DMS53 treated with DMSO at 0.1 percent for 48 hours (cell line): ENCODE data around the gene RUVBL1.

Experiments
- DNase-seq: peaks from one replicate; lab custom pipeline; 2025; ENCODE audit not compliant: unreplicated experiment; lab: John Stamatoyannopoulos, UW

Gene RUVBL1

GRCh38 chr3:128070898-128071591 lies 52.6 kb downstream of the RUVBL1 start:
- DNase-seq, result no peak

- DNase-seq, result no peak
Observed at GRCh38 chr3:128069271-128069670, 54.3 kb downstream of the RUVBL1 start.

GRCh38 chr3:128068156-128068620 lies 55.4 kb downstream of the RUVBL1 start:
- peak; percentile 1 for DNase-seq

GRCh38 chr3:128067489-128067888 lies 56.1 kb downstream of the RUVBL1 start:
- DNase-seq, result no peak

GRCh38 chr3:128066676-128067075 lies 56.9 kb downstream of the RUVBL1 start:
- no peak for DNase-seq

GRCh38 chr3:128066114-128066513 lies 57.5 kb downstream of the RUVBL1 start:
- DNase-seq, result no peak

GRCh38 chr3:128064962-128065361 lies 58.6 kb downstream of the RUVBL1 start:
- DNase-seq, result no peak

- DNase-seq, result no peak
Observed at GRCh38 chr3:128063865-128064264, 59.7 kb downstream of the RUVBL1 start.

GRCh38 chr3:128062033-128062745 lies 61.4 kb downstream of the RUVBL1 start:
- no peak for DNase-seq

- no peak for DNase-seq
Observed at GRCh38 chr3:128060473-128061381, 62.9 kb downstream of the RUVBL1 start.

GRCh38 chr3:128056258-128056657 lies 67.4 kb downstream of the RUVBL1 start:
- DNase-seq, result no peak

- no peak for DNase-seq
Observed at GRCh38 chr3:128054367-128054766, 69.2 kb downstream of the RUVBL1 start.

- DNase-seq, result no peak
Observed at GRCh38 chr3:128053614-128054013, 70.0 kb downstream of the RUVBL1 start.

GRCh38 chr3:128052595-128053351 lies 70.8 kb downstream of the RUVBL1 start:
- no peak for DNase-seq

- peak; percentile 75 for DNase-seq
Observed at GRCh38 chr3:128051837-128052594, 71.6 kb downstream of the RUVBL1 start, which contains the start of gene SEC61A1. TSS of gene SEC61A1 (plus strand) at chr3:128052437. CDS start at chr3:128052553, 116 bp downstream.

GRCh38 chr3:128051459-128051836 lies 72.2 kb downstream of the RUVBL1 start:
- DNase-seq, result peak; percentile 25

GRCh38 chr3:128050597-128050996 lies 73.0 kb downstream of the RUVBL1 start:
- no peak for DNase-seq

- DNase-seq, result no peak
Observed at GRCh38 chr3:128041344-128041743, 82.3 kb downstream of the RUVBL1 start.

GRCh38 chr3:128040660-128041059 lies 83.0 kb downstream of the RUVBL1 start:
- no peak for DNase-seq

GRCh38 chr3:128040041-128040440 lies 83.6 kb downstream of the RUVBL1 start:
- no peak for DNase-seq
